Panc1 (cell line): ENCODE data around the gene NOC2L. TPM values are rescaled to one million over a fixed set of nuclear protein-coding genes. Genes with fewer than 3 reads are reported as not detected.

Experiments used
- ATAC-seq: fragments of 200-7000 bp; cut with Tn5 transposase; 2 replicates; pipeline ENCODE4 v1.9.1; 2020; ENCODE audit warnings: mild to moderate bottlenecking, moderate library complexity
- BruUV-seq: library from RNA; stranded (reverse); fragments of 400-500 nt; replicated peaks from 2 replicates; lab custom pipeline; 2021; lab: Mats Ljungman, UMichigan
- CTCF ChIA-PET: fragments of 300-600 bp; sonication (Branson Sonifier 250); formaldehyde crosslinking; loops from one replicate; lab custom pipeline; 2022; ENCODE audit warnings: antibody characterized with exemption; lab: Charles Lee
- POLR2A ChIA-PET: fragments of 300-600 bp; sonication (Branson Sonifier 250); formaldehyde crosslinking; loops from one replicate; lab custom pipeline; 2022; ENCODE audit warnings: antibody characterized with exemption; lab: Charles Lee
- DNase-seq: peaks from one replicate; pipeline ENCODE4 v3.0.0-alpha.2; 2010; ENCODE audit warnings: low read depth, low spot score
- H3K27ac ChIP-seq: 2 replicates; pipeline ENCODE4 v1.5.1; 2011; ENCODE audit warnings: mild to moderate bottlenecking, low read length, inconsistent platforms
- H3K27me3 ChIP-seq: fragments of 200-500 bp; sonication (Bioruptor generic); 2 replicates; pipeline ENCODE4 v1.6.0; 2014; ENCODE audit warnings: low read length, inconsistent platforms; ENCODE audit not compliant: control insufficient read depth, insufficient read depth
- H3K36me3 ChIP-seq: fragments of 200-500 bp; sonication (Bioruptor generic); 2 replicates; pipeline ENCODE4 v1.5.1; 2014; ENCODE audit warnings: inconsistent platforms, mild to moderate bottlenecking, low read length, moderate library complexity; ENCODE audit not compliant: control insufficient read depth, insufficient read depth
- H3K4me1 ChIP-seq: 2 replicates; pipeline ENCODE4 v1.5.1; 2011; ENCODE audit warnings: inconsistent platforms, mild to moderate bottlenecking, low read length, moderate library complexity; ENCODE audit not compliant: control insufficient read depth, insufficient read depth
- H3K4me3 ChIP-seq, 2 experiments: 2 replicates each; pipeline ENCODE4 v1.5.1; 2011 to 2012; ENCODE audit warnings: low read depth in 2 of 2, low read length in 2 of 2, mild to moderate bottlenecking in 2 of 2, inconsistent platforms in 1 of 2, moderate library complexity in 1 of 2
- H3K9me3 ChIP-seq: fragments of 200-500 bp; sonication (Bioruptor generic); 2 replicates; pipeline ENCODE4 v1.5.1; 2014; ENCODE audit warnings: low read depth, mild to moderate bottlenecking, inconsistent platforms, low read length, moderate library complexity; ENCODE audit not compliant: control insufficient read depth, insufficient read depth
- POLR2AphosphoS5 ChIP-seq: IDR thresholded peaks from 2 replicates; pipeline ENCODE4 v1.6.1; 2012; ENCODE audit warnings: mild to moderate bottlenecking, low read depth, low read length, moderate library complexity
- SIN3A ChIP-seq: IDR thresholded peaks from 2 replicates; pipeline ENCODE4 v1.6.1; 2012; ENCODE audit warnings: low read depth, mild to moderate bottlenecking, low read length, moderate library complexity, borderline replicate concordance; ENCODE audit not compliant: insufficient read depth
- TCF7L2 ChIP-seq: IDR thresholded peaks from 2 replicates; pipeline ENCODE4 v1.6.1; 2011; ENCODE audit warnings: mild to moderate bottlenecking, low read depth, low read length, inconsistent platforms
- in situ Hi-C: cut with HindIII; loops from 2 replicates; pipeline ENCODE4 v1.10.0; 2016; ENCODE audit warnings: low sequenced_read_pairs, low pct_unique_long_range_greater_than_20kb
- intact Hi-C: fragments of 100-400 bp; cut with micrococcal nuclease; formaldehyde crosslinking; loops from one replicate; pipeline ENCODE4 v1.10.0; 2022; ENCODE audit not compliant: unreplicated experiment
- total RNA-seq: library from RNA; stranded (reverse); gene quantifications from one replicate; pipeline ENCODE4 v1.2.1, GENCODE V29; 2021; ENCODE audit not compliant: unreplicated experiment
- TF ChIP-seq, protein P1 (sequence below), 2 experiments: IDR thresholded peaks; 2 replicates each; pipeline ENCODE4 v1.6.1; 2011 to 2012; ENCODE audit warnings: low read depth in 2 of 2, control low read depth in 1 of 2, low read length in 1 of 2, mild to moderate bottlenecking in 1 of 2, moderate library complexity in 1 of 2; ENCODE audit not compliant: insufficient read depth in 1 of 2
- TF ChIP-seq, protein P2 (sequence below): fragments of 450-650 bp; IDR thresholded peaks from 2 replicates; pipeline ENCODE4 v1.5.1; 2017; ENCODE audit warnings: mild to moderate bottlenecking

The NOC2L gene
- total RNA-seq, 1 experiment from 2014 or later, result 193 TPM

DNA sequence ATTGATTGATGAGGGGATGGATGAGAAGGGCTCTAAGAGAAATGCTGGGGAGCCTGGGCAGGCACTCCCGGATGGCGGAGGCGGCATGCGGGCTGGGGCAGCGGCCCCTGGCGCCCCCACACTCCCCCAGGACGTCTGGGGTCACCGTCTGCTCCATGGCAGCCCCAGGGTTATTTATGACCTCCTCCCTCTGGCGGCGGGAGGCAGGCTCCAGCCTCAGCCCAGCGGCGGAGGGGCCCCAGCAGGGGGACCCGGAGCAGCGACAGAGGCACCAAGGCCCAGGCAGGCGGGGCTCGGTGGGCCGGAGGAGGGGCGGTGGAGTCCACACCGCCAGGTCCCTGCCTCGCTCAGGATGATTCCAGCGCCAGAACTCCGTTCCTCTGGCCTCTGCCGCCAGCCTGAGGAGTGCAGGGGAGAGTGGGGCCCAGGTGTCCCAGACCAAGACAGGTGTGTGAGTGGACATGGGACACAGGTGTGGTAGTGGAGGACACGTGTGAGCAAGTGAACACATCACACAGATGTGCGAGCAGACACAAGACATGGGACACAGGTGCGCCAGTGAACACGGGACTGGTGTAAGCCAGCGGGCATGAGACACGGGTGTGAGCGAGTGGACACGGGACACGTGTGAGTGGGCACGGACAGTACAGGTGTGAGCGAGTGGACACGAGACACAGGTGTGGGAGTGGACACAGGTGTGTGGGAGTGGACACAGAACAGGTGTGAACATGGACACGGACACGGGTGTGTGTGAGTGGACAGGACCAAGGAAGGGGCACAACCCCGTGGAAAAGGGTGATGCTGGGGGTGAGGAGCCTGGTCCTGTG lies 37.8 kb downstream of the NOC2L start:
- intact Hi-C loops (no loop called here), in situ Hi-C loops (no loop called here)
- H3K36me3 ChIP-seq, result no peaks in the 10 kb centered on the region
- H3K4me1 ChIP-seq, result peaks cover 72% of the 10 kb centered on the region
- DNase-seq (no peak), ATAC-seq (peak; percentile 57)
- H3K4me3 ChIP-seq, result peak overlapping the region in 1 of 2 experiments; percentile 24; a peak in 1 of 4 replicates
- ChIA-PET CTCF (no interaction called here), POLR2A (no interaction called here)
- no peaks in the 10 kb centered on the region for H3K27me3 ChIP-seq
- peak overlapping the region; percentile 86 for H3K27ac ChIP-seq
- BruUV-seq, result no TSS peak
- TF ChIP-seq SIN3A (no peak), POLR2AphosphoS5 (no peak; the same call in 1 of the 2 replicates), TCF7L2 (no peak)
- TF ChIP-seq, protein P1, sequence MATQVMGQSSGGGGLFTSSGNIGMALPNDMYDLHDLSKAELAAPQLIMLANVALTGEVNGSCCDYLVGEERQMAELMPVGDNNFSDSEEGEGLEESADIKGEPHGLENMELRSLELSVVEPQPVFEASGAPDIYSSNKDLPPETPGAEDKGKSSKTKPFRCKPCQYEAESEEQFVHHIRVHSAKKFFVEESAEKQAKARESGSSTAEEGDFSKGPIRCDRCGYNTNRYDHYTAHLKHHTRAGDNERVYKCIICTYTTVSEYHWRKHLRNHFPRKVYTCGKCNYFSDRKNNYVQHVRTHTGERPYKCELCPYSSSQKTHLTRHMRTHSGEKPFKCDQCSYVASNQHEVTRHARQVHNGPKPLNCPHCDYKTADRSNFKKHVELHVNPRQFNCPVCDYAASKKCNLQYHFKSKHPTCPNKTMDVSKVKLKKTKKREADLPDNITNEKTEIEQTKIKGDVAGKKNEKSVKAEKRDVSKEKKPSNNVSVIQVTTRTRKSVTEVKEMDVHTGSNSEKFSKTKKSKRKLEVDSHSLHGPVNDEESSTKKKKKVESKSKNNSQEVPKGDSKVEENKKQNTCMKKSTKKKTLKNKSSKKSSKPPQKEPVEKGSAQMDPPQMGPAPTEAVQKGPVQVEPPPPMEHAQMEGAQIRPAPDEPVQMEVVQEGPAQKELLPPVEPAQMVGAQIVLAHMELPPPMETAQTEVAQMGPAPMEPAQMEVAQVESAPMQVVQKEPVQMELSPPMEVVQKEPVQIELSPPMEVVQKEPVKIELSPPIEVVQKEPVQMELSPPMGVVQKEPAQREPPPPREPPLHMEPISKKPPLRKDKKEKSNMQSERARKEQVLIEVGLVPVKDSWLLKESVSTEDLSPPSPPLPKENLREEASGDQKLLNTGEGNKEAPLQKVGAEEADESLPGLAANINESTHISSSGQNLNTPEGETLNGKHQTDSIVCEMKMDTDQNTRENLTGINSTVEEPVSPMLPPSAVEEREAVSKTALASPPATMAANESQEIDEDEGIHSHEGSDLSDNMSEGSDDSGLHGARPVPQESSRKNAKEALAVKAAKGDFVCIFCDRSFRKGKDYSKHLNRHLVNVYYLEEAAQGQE (IDR thresholded peaks at IDR 0.05; ENCODE audit: insufficient read depth in 1 of 2, low read depth in 2 of 2, low read length in 1 of 2), result no peak
- TF ChIP-seq, protein P2, sequence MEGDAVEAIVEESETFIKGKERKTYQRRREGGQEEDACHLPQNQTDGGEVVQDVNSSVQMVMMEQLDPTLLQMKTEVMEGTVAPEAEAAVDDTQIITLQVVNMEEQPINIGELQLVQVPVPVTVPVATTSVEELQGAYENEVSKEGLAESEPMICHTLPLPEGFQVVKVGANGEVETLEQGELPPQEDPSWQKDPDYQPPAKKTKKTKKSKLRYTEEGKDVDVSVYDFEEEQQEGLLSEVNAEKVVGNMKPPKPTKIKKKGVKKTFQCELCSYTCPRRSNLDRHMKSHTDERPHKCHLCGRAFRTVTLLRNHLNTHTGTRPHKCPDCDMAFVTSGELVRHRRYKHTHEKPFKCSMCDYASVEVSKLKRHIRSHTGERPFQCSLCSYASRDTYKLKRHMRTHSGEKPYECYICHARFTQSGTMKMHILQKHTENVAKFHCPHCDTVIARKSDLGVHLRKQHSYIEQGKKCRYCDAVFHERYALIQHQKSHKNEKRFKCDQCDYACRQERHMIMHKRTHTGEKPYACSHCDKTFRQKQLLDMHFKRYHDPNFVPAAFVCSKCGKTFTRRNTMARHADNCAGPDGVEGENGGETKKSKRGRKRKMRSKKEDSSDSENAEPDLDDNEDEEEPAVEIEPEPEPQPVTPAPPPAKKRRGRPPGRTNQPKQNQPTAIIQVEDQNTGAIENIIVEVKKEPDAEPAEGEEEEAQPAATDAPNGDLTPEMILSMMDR, result peak; percentile 49
- H3K9me3 ChIP-seq, result no peaks in the 10 kb centered on the region

DNA sequence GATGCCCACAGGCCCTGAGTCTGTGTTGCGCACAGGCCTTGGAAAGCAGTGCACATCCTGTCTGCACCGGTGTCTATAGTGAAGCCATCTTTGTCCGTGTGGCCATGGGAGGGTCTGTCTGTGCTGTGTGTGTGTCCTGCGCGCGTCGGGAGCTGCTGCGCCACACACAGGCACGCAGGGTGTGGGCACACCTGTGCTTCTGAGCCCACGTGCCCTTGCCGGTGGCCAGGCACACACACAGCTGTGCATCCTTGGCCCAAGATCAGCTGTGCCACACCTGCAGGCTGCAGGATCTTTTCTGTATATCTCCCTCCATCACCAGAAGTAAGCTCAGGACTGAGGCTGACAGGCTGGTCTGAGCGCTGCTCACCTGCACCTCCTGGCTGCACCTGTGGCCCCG lies 38.5 kb downstream of the NOC2L start:
- intact Hi-C loops (no loop called here), in situ Hi-C loops (no loop called here)
- Histone ChIP-seq H3K36me3 (no peaks in the 10 kb centered on the region), H3K9me3 (no peaks in the 10 kb centered on the region), H3K4me3 (no peak overlapping the region; a peak in 1 of 4 replicates), H3K27ac (peak overlapping the region; percentile 52), H3K27me3 (no peaks in the 10 kb centered on the region), H3K4me1 (peaks cover 74% of the 10 kb centered on the region)
- no peak for DNase-seq
- POLR2A ChIA-PET, result no interaction called here
- 0 out of 2 replicates have a peak, but pooled peaks have one; percentile 7 for ATAC-seq
- BruUV-seq, result no TSS peak
- TF ChIP-seq, protein P1 (IDR thresholded peaks at IDR 0.05; ENCODE audit: insufficient read depth in 1 of 2, low read depth in 2 of 2, low read length in 1 of 2), result no peak
- TF ChIP-seq TCF7L2 (no peak), POLR2AphosphoS5 (no peak; the same call in 1 of the 2 replicates), SIN3A (no peak)
- TF ChIP-seq, protein P2, result no peak
- CTCF ChIA-PET, result no interaction called here
